Stimulated activated CD8-positive, alpha-beta memory T cell treated with anti-CD3 and anti-CD28 coated beads, Interleukin-4, amount 100 ng/mL, for 1 hour (primary cell): ENCODE measurements around the gene BCAS2.

Source experiments
- DNase-seq, 2 donors: peaks; one replicate each; pipeline ENCODE4 v3.0.0-alpha.2; 2020; ENCODE audit warnings: low read depth in 2 of 2, low spot score in 1 of 2

The BCAS2 gene

GRCh38 chr1:114559356-114559755 is 22.1 kb downstream of the BCAS2 start:
- DNase-seq: no peak

GRCh38 chr1:114558544-114558943 is 22.9 kb downstream of the BCAS2 start:
- DNase-seq: no peak

- DNase-seq: no peak
Measured at GRCh38 chr1:114554577-114554976, 26.8 kb downstream of the BCAS2 start.

- DNase-seq: no peak
Measured at GRCh38 chr1:114552106-114552639, 29.2 kb downstream of the BCAS2 start.

- DNase-seq: no peak
Measured at GRCh38 chr1:114551400-114551799, 30.0 kb downstream of the BCAS2 start.

- no peak for DNase-seq
Measured at GRCh38 chr1:114550336-114550735, 31.1 kb downstream of the BCAS2 start.

- no peak for DNase-seq
Measured at GRCh38 chr1:114549137-114549536, 32.3 kb downstream of the BCAS2 start.

- DNase-seq: no peak
Measured at GRCh38 chr1:114547076-114547475, 34.3 kb downstream of the BCAS2 start.

GRCh38 chr1:114545796-114546195 is 35.6 kb downstream of the BCAS2 start:
- DNase-seq: no peak

- no peak for DNase-seq
Measured at GRCh38 chr1:114545315-114545714, 36.1 kb downstream of the BCAS2 start.

- no peak for DNase-seq
Measured at GRCh38 chr1:114540821-114541220, 40.6 kb downstream of the BCAS2 start.

- no peak for DNase-seq
Measured at GRCh38 chr1:114540272-114540671, 41.1 kb downstream of the BCAS2 start.

GRCh38 chr1:114536043-114536442 is 45.4 kb downstream of the BCAS2 start:
- DNase-seq: no peak

GRCh38 chr1:114535401-114535800 is 46.0 kb downstream of the BCAS2 start:
- no peak for DNase-seq

GRCh38 chr1:114531094-114531493 is 50.3 kb downstream of the BCAS2 start:
- DNase-seq: no peak

- no peak for DNase-seq
Measured at GRCh38 chr1:114530224-114530623, 51.2 kb downstream of the BCAS2 start.

- DNase-seq: no peak
Measured at GRCh38 chr1:114524944-114525343, 56.5 kb downstream of the BCAS2 start.

- no peak for DNase-seq
Measured at GRCh38 chr1:114522264-114522575, 59.2 kb downstream of the BCAS2 start.

- DNase-seq: no peak
Measured at GRCh38 chr1:114521396-114522263, 59.8 kb downstream of the BCAS2 start.
